HEK293T (cell line): ENCODE data around the gene EDN1.

Experiments
- BHLHE40 ChIP-seq: fragments of 450-650 bp; IDR thresholded peaks from 2 replicates; pipeline ENCODE4 v1.6.1; 2016; ENCODE audit warnings: mild to moderate bottlenecking, moderate library complexity, borderline replicate concordance
- ELF4 ChIP-seq: fragments of 450-650 bp; IDR thresholded peaks from 2 replicates; pipeline ENCODE4 v1.6.1; 2017; ENCODE audit warnings: antibody characterized with exemption
- FOXM1 ChIP-seq: fragments of 450-650 bp; IDR thresholded peaks from 2 replicates; pipeline ENCODE4 v1.6.1; 2017; ENCODE audit warnings: mild to moderate bottlenecking, borderline replicate concordance
- NFRKB ChIP-seq: fragments of 450-650 bp; IDR thresholded peaks from 2 replicates; pipeline ENCODE4 v1.6.1; 2016; ENCODE audit warnings: mild to moderate bottlenecking, moderate library complexity
- PKNOX1 ChIP-seq: fragments of 450-650 bp; IDR thresholded peaks from 2 replicates; pipeline ENCODE4 v1.6.1; 2016
- SP1 ChIP-seq: fragments of 450-650 bp; IDR thresholded peaks from 2 replicates; pipeline ENCODE4 v1.6.1; 2017
- TARDBP ChIP-seq: fragments of 450-650 bp; IDR thresholded peaks from 2 replicates; pipeline ENCODE4 v1.6.1; 2016

DNA sequence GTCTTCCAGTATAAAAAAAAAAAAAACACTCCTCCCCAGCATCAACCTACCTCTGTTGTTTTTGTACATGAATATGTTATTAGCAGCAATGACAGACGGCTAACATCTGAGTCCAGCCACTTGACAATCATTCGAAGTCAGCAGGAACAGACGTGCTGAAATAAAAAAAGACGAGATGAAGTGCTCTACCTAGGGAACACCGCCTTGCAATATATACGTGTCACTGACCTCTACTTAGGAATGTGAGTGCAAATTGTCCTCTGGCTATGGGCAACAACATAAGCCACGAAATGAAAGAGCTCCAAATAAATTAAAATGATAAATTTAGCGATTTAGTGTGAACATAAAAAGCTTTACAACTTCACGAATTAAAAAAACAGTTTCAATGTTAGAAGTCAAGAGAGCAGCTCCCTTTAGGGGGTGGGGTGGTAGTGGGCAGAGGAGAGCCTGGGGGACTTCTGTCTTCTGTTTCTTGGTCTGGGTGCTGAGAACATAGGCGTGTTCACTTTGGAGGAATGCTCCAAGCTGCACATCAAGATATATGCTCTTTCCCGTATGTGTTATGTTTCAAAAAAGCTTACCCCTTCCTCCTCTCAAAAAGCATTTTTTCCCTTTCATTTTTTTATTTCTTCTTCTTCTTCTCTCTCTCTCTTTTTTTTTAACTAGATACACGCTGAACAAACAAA lies 23.3 kb downstream of the EDN1 start:
- no peak for TF ChIP-seq ELF4
- TF ChIP-seq PKNOX1: no peak
- TF ChIP-seq NFRKB: no peak
- TF ChIP-seq TARDBP: no peak
- no peak for TF ChIP-seq BHLHE40
- no peak for TF ChIP-seq SP1
- no peak for TF ChIP-seq FOXM1
